HEK293 (cell line): ENCODE data around the gene ZC3H18.
A peak's percentile ranks its signal among the peaks of the same experiment; 100 is the strongest.

ENCODE experiments used
- ZBTB21 ChIP-seq: fragments of 450-650 bp; formaldehyde crosslinking; IDR thresholded peaks from 2 replicates; pipeline ENCODE4 v1.5.1; 2017; ENCODE audit warnings: missing biosample characterization, missing genetic modification characterization
- ZBTB26 ChIP-seq: fragments of 450-650 bp; formaldehyde crosslinking; optimal IDR thresholded peaks from 2 replicates; pipeline ENCODE3; 2016; ENCODE audit warnings: missing biosample characterization, mild to moderate bottlenecking, missing genetic modification characterization
- ZEB2 ChIP-seq: fragments of 450-650 bp; formaldehyde crosslinking; IDR thresholded peaks from 2 replicates; pipeline ENCODE4 v1.5.1; 2016; ENCODE audit warnings: missing biosample characterization, missing genetic modification characterization
- ZNF350 ChIP-seq: fragments of 450-650 bp; formaldehyde crosslinking; IDR thresholded peaks from 2 replicates; pipeline ENCODE4 v1.5.0; 2017; ENCODE audit warnings: missing biosample characterization, mild to moderate bottlenecking, missing genetic modification characterization
- ZNF416 ChIP-seq: fragments of 450-650 bp; formaldehyde crosslinking; IDR thresholded peaks from 2 replicates; pipeline ENCODE4 v1.5.1; 2016; ENCODE audit warnings: missing biosample characterization, missing genetic modification characterization

GRCh38 chr16:88534638-88535190 lies 35.5 kb upstream of the ZC3H18 start:
- TF ChIP-seq ZNF350 (no peak), ZNF416 (tag by site-specific recombination) (no peak), ZBTB26 (tag by site-specific recombination) (peak; percentile 51), ZBTB21 (tag by site-specific recombination) (no peak), ZEB2 (tag by site-specific recombination) (no peak)
